Glomerular endothelial cell (primary cell): Measurements from ENCODE around the gene HDGF. TPM values are rescaled to one million over a fixed set of nuclear protein-coding genes. Genes with fewer than 3 reads are reported as not detected.

Experiments used
- DNase-seq: peaks from one replicate; pipeline ENCODE4 v3.0.0-alpha.2; 2011; ENCODE audit warnings: low read depth, low spot score; ENCODE audit errors: extremely low read depth
- total RNA-seq: library from RNA; depleted of rRNA; stranded (reverse); fragments of >200 nt; gene quantifications from 2 replicates; pipeline ENCODE4 v1.2.3, GENCODE V29; 2015

HDGF gene
- total RNA-seq, 1 donor from 2014 or later = 169 TPM

GRCh38 chr1:156726549-156727226 lies 24.8 kb downstream of the HDGF start:
- DNase-seq = no peak

- DNase-seq = no peak
These were observed 25.7 kb downstream of the HDGF start for GRCh38 chr1:156725683-156726280.

- DNase-seq = no peak
These were observed 29.9 kb downstream of the HDGF start for GRCh38 chr1:156721535-156721934.

- DNase-seq = no peak
These were observed 30.3 kb downstream of the HDGF start for GRCh38 chr1:156721131-156721530.

- no peak for DNase-seq
These were observed 34.1 kb downstream of the HDGF start for GRCh38 chr1:156717351-156717750.

GRCh38 chr1:156714830-156715229 lies 36.6 kb downstream of the HDGF start:
- DNase-seq = no peak

- DNase-seq = no peak
These were observed 38.8 kb downstream of the HDGF start for GRCh38 chr1:156712626-156713025.

- DNase-seq = no peak
These were observed 40.3 kb downstream of the HDGF start for GRCh38 chr1:156711011-156711817.

GRCh38 chr1:156709757-156710489 lies 41.6 kb downstream of the HDGF start:
- no peak for DNase-seq

GRCh38 chr1:156709031-156709430 lies 42.4 kb downstream of the HDGF start:
- no peak for DNase-seq

GRCh38 chr1:156708218-156708661 lies 43.2 kb downstream of the HDGF start:
- DNase-seq = no peak

- no peak for DNase-seq
These were observed 43.9 kb downstream of the HDGF start for GRCh38 chr1:156707417-156708217.

- DNase-seq = no peak
These were observed 44.6 kb downstream of the HDGF start for GRCh38 chr1:156706657-156707416.

- DNase-seq = no peak
These were observed 45.4 kb downstream of the HDGF start for GRCh38 chr1:156705918-156706656.

- no peak for DNase-seq
These were observed 46.1 kb downstream of the HDGF start, which contains the start of gene CRABP2 for GRCh38 chr1:156705321-156705917. TSS of gene CRABP2 (minus strand) at chr1:156705583. CDS start at chr1:156705446, 137 bp downstream.

GRCh38 chr1:156704930-156705320 lies 46.5 kb downstream of the HDGF start:
- no peak for DNase-seq

GRCh38 chr1:156704166-156704711 lies 47.2 kb downstream of the HDGF start:
- DNase-seq = no peak

- DNase-seq = no peak
These were observed 47.7 kb downstream of the HDGF start for GRCh38 chr1:156703741-156704140.
